GM10266 (cell line): ENCODE results near the gene LIPG.

ENCODE experiments used
- DNase-seq: peaks from one replicate; pipeline ENCODE4 v3.0.0; 2012; ENCODE audit errors: extremely low spot score
- CTCF ChIP-seq: IDR thresholded peaks from 2 replicates; pipeline ENCODE4 v1.5.1; 2012; ENCODE audit warnings: mild to moderate bottlenecking, low read depth; ENCODE audit not compliant: control insufficient read depth, insufficient read depth; ENCODE audit errors: missing control alignments

LIPG gene

GRCh38 chr18:49639643-49640391 lies 78.0 kb downstream of the LIPG start:
- no peak for TF ChIP-seq CTCF

GRCh38 chr18:49640741-49641140 lies 78.9 kb downstream of the LIPG start:
- DNase-seq, result no peak
- no peak for TF ChIP-seq CTCF

More at GRCh38 chr18:49639643-49640391, 78.0 kb downstream of the LIPG start:
- DNase-seq, result no peak

- no peak for DNase-seq
- no peak for TF ChIP-seq CTCF
Observed at GRCh38 chr18:49645196-49645595, 83.3 kb downstream of the LIPG start.

- no peak for DNase-seq
- no peak for TF ChIP-seq CTCF
Observed at GRCh38 chr18:49645841-49646351, 84.0 kb downstream of the LIPG start.

- no peak for DNase-seq
- no peak for TF ChIP-seq CTCF
Observed at GRCh38 chr18:49646873-49647272, 85.0 kb downstream of the LIPG start.

GRCh38 chr18:49647496-49648168 lies 85.8 kb downstream of the LIPG start:
- TF ChIP-seq CTCF, result no peak
- DNase-seq, result no peak

- DNase-seq, result no peak
- no peak for TF ChIP-seq CTCF
Observed at GRCh38 chr18:49648326-49648725, 86.5 kb downstream of the LIPG start.
